ENCODE measurements around the gene DOP1B.

DOP1B gene

DNA sequence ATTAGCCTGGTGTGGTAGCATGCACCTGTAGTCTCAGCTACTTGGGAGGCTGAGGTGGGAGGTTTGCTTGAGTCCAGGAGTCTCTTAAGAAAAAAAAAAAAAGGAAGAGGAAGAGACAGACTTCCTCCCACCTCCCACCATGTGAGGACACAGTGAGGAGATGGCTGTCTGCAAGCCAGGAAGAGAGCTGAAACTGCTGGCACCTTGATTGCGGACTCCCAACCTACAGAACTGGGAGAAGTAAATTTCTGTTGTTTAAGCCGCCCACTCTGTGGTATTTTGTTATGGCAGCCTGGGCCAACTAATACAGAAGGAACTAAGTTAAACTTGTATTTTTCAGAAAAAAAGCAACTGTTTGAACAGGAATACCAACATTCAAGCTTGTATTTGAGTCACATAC, 21.7 kb downstream of the DOP1B start:
- Histone ChIP-seq H3K9ac (ENCODE audit: low read length) (no peak overlapping the region), H3K36me3 (ENCODE audit: control insufficient read depth, low read depth, low read length) (no peaks in the 10 kb centered on the region), H3K27ac (ENCODE audit: low read length) (no peak overlapping the region), H3K9me3 (ENCODE audit: control insufficient read depth, low read depth, low read length) (no peaks in the 10 kb centered on the region), H3K4me3 (ENCODE audit: low read length) (no peak overlapping the region), H3K4me1 (ENCODE audit: control insufficient read depth, low read depth, low read length) (no peaks in the 10 kb centered on the region), H3K27me3 (ENCODE audit: control insufficient read depth, insufficient read depth, low read length) (no peaks in the 10 kb centered on the region)

GRCh38 chr21:36179145-36179544, 22.5 kb downstream of the DOP1B start:
- Histone ChIP-seq H3K27ac (ENCODE audit: low read length) (no peak overlapping the region), H3K36me3 (ENCODE audit: control insufficient read depth, low read depth, low read length) (no peaks in the 10 kb centered on the region), H3K9ac (ENCODE audit: low read length) (no peak overlapping the region), H3K9me3 (ENCODE audit: control insufficient read depth, low read depth, low read length) (no peaks in the 10 kb centered on the region), H3K27me3 (ENCODE audit: control insufficient read depth, insufficient read depth, low read length) (no peaks in the 10 kb centered on the region), H3K4me3 (ENCODE audit: low read length) (no peak overlapping the region), H3K4me1 (ENCODE audit: control insufficient read depth, low read depth, low read length) (no peaks in the 10 kb centered on the region)

- Histone ChIP-seq H3K36me3 (ENCODE audit: control insufficient read depth, low read depth, low read length) (no peaks in the 10 kb centered on the region), H3K4me1 (ENCODE audit: control insufficient read depth, low read depth, low read length) (no peaks in the 10 kb centered on the region), H3K4me3 (ENCODE audit: low read length) (no peak overlapping the region), H3K27ac (ENCODE audit: low read length) (no peak overlapping the region), H3K27me3 (ENCODE audit: control insufficient read depth, insufficient read depth, low read length) (no peaks in the 10 kb centered on the region), H3K9ac (ENCODE audit: low read length) (no peak overlapping the region), H3K9me3 (ENCODE audit: control insufficient read depth, low read depth, low read length) (no peaks in the 10 kb centered on the region)
Measured at GRCh38 chr21:36180963-36181362, 24.3 kb downstream of the DOP1B start.

DNA sequence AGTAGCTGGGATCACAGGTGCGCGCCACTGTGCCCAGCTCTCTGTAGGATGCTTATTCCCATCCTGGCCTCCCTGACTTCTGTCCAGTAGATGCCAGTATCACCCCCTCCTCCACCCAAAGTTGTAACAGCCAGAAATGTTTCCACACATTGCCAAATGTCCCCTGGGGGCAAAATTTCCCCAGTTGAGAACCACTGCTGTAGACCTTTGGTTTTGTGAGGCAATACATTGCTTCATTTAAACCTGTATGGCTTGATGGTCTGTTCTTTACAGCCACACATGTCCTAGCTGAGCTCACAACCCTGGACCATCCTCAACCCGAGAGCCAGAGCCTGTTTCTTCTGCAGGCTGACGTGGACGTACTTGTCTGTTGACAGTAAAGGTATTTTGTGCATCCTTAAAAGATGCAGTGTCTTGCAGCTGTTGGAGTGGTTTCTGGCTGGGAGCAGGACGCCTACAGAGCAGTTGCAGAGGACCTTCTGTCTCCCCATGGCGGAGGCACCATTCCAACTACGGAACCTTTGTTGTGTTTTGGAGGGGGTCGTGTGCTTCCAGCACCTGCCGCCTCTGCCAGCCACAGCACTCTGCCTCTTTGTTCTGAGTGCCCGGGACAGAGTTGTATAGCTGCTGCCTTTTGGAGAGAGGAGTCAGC, 26.6 kb downstream of the DOP1B start:
- Histone ChIP-seq H3K4me1 (ENCODE audit: control insufficient read depth, low read depth, low read length) (no peaks in the 10 kb centered on the region), H3K9me3 (ENCODE audit: control insufficient read depth, low read depth, low read length) (no peaks in the 10 kb centered on the region), H3K27me3 (ENCODE audit: control insufficient read depth, insufficient read depth, low read length) (no peaks in the 10 kb centered on the region), H3K36me3 (ENCODE audit: control insufficient read depth, low read depth, low read length) (no peaks in the 10 kb centered on the region), H3K9ac (ENCODE audit: low read length) (no peak overlapping the region), H3K27ac (ENCODE audit: low read length) (no peak overlapping the region), H3K4me3 (ENCODE audit: low read length) (no peak overlapping the region)

GRCh38 chr21:36184545-36184944, 27.9 kb downstream of the DOP1B start:
- Histone ChIP-seq H3K36me3 (ENCODE audit: control insufficient read depth, low read depth, low read length) (no peaks in the 10 kb centered on the region), H3K9ac (ENCODE audit: low read length) (no peak overlapping the region), H3K27me3 (ENCODE audit: control insufficient read depth, insufficient read depth, low read length) (no peaks in the 10 kb centered on the region), H3K27ac (ENCODE audit: low read length) (no peak overlapping the region), H3K9me3 (ENCODE audit: control insufficient read depth, low read depth, low read length) (no peaks in the 10 kb centered on the region), H3K4me1 (ENCODE audit: control insufficient read depth, low read depth, low read length) (no peaks in the 10 kb centered on the region), H3K4me3 (ENCODE audit: low read length) (no peak overlapping the region)

GRCh38 chr21:36185523-36185922, 28.9 kb downstream of the DOP1B start:
- Histone ChIP-seq H3K36me3 (ENCODE audit: control insufficient read depth, low read depth, low read length) (no peaks in the 10 kb centered on the region), H3K4me3 (ENCODE audit: low read length) (no peak overlapping the region), H3K27me3 (ENCODE audit: control insufficient read depth, insufficient read depth, low read length) (no peaks in the 10 kb centered on the region), H3K9ac (ENCODE audit: low read length) (no peak overlapping the region), H3K4me1 (ENCODE audit: control insufficient read depth, low read depth, low read length) (no peaks in the 10 kb centered on the region), H3K9me3 (ENCODE audit: control insufficient read depth, low read depth, low read length) (no peaks in the 10 kb centered on the region), H3K27ac (ENCODE audit: low read length) (no peak overlapping the region)

- Histone ChIP-seq H3K36me3 (ENCODE audit: control insufficient read depth, low read depth, low read length) (no peaks in the 10 kb centered on the region), H3K9ac (ENCODE audit: low read length) (no peak overlapping the region), H3K9me3 (ENCODE audit: control insufficient read depth, low read depth, low read length) (no peaks in the 10 kb centered on the region), H3K27ac (ENCODE audit: low read length) (no peak overlapping the region), H3K4me3 (ENCODE audit: low read length) (no peak overlapping the region), H3K27me3 (ENCODE audit: control insufficient read depth, insufficient read depth, low read length) (no peaks in the 10 kb centered on the region), H3K4me1 (ENCODE audit: control insufficient read depth, low read depth, low read length) (no peaks in the 10 kb centered on the region)
Measured at GRCh38 chr21:36186081-36186480, 29.5 kb downstream of the DOP1B start.

DNA sequence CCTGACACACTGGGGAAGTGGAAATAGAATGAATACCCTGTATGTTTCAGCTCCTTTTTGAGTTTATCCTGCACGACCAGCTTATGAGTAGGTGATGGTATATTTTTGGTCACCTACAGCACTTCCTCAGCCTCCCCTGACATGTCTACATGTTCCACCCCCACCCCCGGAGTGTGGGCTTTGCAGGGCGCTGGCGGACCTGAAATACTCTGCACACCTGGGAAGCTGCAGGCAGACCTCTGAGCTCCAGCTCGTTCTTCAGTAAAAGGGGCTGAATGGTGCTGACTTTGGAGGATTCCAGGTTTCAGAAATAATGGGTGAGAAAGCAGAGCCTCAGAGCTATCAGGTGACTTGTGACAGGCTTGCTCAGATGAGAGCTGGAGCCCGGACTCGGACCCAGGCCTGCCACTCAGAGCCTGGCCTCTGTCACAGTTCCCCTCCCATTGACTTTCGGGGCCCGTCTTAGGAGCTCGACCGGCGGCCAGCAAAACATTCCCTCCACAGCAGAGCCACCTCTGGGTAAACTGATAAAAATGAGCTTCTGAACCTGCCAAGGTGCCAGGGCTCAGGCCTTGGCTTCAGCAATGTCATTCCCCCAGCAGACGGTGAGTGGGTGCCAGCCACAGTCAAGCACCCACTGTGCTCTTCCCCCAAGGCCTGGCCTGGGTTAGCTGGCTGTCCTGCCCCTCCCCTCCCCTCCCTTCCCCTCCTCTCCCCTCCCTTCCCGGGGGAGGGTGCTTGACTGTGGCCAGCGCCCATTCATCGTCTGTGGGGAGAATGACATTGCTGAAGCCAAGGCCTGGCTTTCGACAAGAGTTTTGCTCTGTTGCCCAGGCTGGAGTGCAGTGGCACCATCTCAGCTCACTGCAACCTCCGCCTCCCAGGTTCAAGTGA, 30.1 kb downstream of the DOP1B start:
- Histone ChIP-seq H3K27me3 (ENCODE audit: control insufficient read depth, insufficient read depth, low read length) (no peaks in the 10 kb centered on the region), H3K36me3 (ENCODE audit: control insufficient read depth, low read depth, low read length) (no peaks in the 10 kb centered on the region), H3K4me3 (ENCODE audit: low read length) (no peak overlapping the region), H3K9ac (ENCODE audit: low read length) (no peak overlapping the region), H3K27ac (ENCODE audit: low read length) (no peak overlapping the region), H3K9me3 (ENCODE audit: control insufficient read depth, low read depth, low read length) (no peaks in the 10 kb centered on the region), H3K4me1 (ENCODE audit: control insufficient read depth, low read depth, low read length) (no peaks in the 10 kb centered on the region)

DNA sequence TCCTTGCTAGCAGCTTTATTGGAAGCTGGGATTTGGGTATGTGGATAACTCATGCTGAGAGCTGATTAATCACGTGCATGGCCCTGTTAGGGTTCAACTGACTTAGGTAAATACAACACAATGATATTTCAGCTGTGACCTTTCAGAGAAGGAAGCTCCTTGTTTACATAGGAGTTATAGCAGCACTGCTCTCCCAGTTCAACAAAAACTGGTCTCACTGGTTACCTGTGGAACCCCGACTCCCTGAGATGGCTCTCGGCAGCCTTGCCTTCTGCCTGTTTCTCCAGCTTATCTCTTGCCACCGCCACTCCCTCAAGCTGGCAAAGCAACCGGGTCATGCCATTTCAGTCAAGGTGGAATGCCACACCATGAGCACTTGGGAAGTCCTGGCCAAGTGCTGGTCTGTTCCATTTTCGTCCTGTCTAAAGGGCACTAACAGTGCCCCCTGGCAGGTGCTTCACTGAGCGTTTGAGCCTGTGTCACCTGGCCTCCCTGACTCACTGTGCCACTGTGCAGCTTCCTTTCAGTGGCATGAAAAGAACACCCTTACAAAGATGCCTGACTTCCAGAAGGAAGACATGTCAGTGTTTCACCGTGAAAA, 31.6 kb downstream of the DOP1B start:
- no peaks in the 10 kb centered on the region for H3K27me3 ChIP-seq (ENCODE audit: control insufficient read depth, insufficient read depth, low read length)
- no peaks in the 10 kb centered on the region for H3K4me1 ChIP-seq (ENCODE audit: control insufficient read depth, low read depth, low read length)
- no peak overlapping the region for H3K4me3 ChIP-seq (ENCODE audit: low read length)
- H3K9ac ChIP-seq (ENCODE audit: low read length), result no peak overlapping the region
- H3K36me3 ChIP-seq (ENCODE audit: control insufficient read depth, low read depth, low read length), result no peaks in the 10 kb centered on the region
- H3K9me3 ChIP-seq (ENCODE audit: control insufficient read depth, low read depth, low read length), result no peaks in the 10 kb centered on the region
- no peak overlapping the region for H3K27ac ChIP-seq (ENCODE audit: low read length)

DNA sequence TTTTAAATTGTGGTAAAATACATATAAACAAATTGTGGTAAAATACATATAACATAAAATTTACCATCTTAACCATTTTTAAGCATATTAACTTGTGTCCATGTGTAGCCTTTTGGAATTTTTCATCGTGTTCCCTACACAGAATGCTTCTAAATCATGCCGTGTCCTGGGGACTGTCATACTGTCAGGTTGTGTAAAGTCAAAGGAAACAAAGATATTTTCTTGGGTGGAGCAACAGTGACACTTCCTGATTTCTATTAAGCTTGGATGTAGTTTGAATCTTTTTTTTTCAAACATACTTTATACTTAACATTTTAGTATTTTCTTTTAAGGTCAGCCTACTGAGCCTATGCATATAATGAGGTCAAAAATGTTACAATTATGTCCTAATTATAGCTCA, 32.3 kb downstream of the DOP1B start:
- Histone ChIP-seq H3K4me3 (ENCODE audit: low read length) (no peak overlapping the region), H3K4me1 (ENCODE audit: control insufficient read depth, low read depth, low read length) (no peaks in the 10 kb centered on the region), H3K36me3 (ENCODE audit: control insufficient read depth, low read depth, low read length) (no peaks in the 10 kb centered on the region), H3K9ac (ENCODE audit: low read length) (no peak overlapping the region), H3K9me3 (ENCODE audit: control insufficient read depth, low read depth, low read length) (no peaks in the 10 kb centered on the region), H3K27me3 (ENCODE audit: control insufficient read depth, insufficient read depth, low read length) (no peaks in the 10 kb centered on the region), H3K27ac (ENCODE audit: low read length) (no peak overlapping the region)

DNA sequence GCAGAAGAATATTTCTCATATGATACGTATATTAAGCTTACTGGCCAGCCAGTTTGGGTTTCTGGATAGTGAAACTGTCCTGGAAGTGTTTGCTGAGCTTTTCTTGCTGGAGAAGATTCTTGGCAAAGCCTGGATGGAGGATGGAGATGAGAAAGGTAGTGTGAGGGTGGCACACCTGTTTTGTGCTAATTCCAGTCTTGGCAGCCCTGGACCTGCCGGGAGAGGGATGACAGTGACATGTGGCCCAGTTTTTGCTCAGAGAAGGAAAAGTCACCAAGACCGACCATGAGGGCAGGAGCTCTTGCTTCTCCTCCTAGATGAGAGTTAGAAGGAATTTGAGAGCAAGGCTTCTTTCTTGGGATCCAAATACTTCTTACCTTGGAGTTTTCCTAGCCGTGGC, 34.1 kb downstream of the DOP1B start:
- Histone ChIP-seq H3K9ac (ENCODE audit: low read length) (no peak overlapping the region), H3K27ac (ENCODE audit: low read length) (no peak overlapping the region), H3K36me3 (ENCODE audit: control insufficient read depth, low read depth, low read length) (no peaks in the 10 kb centered on the region), H3K9me3 (ENCODE audit: control insufficient read depth, low read depth, low read length) (no peaks in the 10 kb centered on the region), H3K27me3 (ENCODE audit: control insufficient read depth, insufficient read depth, low read length) (no peaks in the 10 kb centered on the region), H3K4me1 (ENCODE audit: control insufficient read depth, low read depth, low read length) (peaks cover 2% of the 10 kb centered on the region), H3K4me3 (ENCODE audit: low read length) (no peak overlapping the region)
